DMS53 treated with DMSO at 0.1 percent for 48 hours (cell line): ENCODE results near the gene FERD3L.

Experiments used
- DNase-seq: peaks from one replicate; lab custom pipeline; 2025; ENCODE audit not compliant: unreplicated experiment; lab: John Stamatoyannopoulos, UW

Gene FERD3L

DNA sequence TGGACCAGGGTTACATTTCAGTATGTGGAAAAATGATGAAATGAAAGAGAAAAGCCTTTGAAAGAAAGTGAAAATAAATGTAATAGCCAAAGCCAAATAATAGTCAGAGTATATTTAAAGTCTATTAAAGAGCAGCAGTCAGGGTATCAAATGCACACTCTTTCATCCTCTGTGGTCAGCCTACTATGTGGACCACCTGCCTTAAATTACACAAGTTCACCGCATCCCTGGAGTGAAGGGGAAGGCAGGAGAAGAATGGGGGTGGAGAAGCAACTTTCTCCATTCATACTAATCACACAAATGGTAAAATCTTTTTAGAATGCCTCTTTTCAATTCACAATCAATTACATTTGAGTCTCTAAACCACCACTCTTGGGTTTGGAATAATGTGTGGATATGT is 43.7 kb downstream of the FERD3L start:
- DNase-seq = no peak

DNA sequence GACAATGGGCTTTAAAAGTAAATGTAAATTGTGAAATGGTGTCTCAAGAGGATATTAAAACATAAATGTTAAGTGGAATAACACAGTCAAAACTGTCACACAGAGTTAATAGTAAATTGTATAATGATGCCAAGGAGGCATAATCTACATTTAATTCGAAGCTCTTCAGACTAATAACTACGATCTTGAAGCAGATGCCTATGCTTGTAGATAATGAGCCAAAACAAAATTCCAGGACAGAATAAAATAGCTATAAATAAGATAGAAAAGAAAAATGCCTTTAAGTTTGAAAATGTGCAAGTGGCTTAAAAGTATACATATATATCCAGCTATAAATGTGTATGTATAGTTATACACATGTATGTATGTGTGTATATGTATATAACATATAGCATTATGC is 45.3 kb downstream of the FERD3L start:
- no peak for DNase-seq

- no peak for DNase-seq
Observed at GRCh38 chr7:19099194-19099593, 46.0 kb downstream of the FERD3L start.

DNA sequence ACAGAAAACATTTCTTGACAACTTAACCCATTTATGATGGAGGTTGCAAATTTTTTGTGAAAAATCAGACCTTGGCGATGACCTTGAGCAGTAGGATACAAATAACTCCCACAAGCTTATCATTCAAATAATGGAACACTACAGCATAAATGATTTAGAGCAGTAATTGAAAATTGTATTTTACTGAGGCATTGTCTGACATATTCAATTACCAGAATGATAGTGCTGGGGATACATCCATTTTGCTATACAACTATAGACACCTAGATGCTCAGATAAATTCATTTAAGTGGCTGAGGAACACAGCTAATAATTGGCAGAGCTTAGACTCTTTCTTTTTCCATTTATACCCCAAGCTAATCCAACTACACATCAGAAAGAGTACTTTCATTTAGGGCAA is 46.7 kb downstream of the FERD3L start:
- DNase-seq = no peak

DNA sequence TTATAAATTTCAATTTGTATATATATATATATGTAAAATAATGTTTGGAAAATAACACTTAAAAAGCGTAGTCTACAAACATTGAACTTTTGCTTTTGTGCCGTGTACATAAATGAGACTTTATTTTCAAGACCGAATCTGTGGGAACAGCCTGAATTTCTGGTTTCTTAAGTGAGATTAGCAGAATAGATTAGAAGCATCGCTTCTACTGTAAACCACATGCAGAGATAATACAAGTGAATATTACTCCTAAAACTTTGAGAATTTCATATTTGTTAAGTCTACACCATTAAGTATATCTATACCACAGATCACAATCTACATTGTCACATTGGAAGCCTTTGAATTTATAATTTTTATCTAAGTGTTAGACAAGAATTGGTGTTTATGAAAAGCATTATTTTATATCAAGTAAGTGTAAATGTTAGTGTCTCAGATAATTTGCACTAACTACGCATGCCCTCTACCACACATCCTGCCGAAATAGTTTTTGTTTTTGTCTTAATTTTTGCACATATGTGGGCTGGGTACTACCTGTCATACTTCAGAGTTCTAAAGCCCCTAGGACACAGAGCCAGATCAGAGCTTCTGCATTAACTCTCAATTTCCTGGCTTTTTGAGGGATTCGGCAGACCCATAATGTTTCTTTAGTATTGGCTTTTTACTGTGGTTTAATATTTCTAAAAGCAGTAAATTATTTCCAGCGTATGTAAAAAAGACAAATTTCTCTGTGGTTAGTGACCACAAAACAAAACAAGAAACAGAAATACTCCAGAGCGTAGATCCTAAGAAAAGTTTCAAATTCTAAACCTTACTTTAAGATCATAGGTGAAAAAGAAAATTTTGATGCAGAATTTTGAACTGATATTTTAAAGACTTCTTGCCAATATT is 47.8 kb downstream of the FERD3L start:
- no peak for DNase-seq

GRCh38 chr7:19095353-19095860 is 49.8 kb downstream of the FERD3L start:
- no peak for DNase-seq
